Stomach (tissue), 9 donors: ENCODE results near the gene ERBIN. TPM values are rescaled to one million over a fixed set of nuclear protein-coding genes. Genes with fewer than 3 reads are reported as not detected.

ENCODE experiments used
- DNase-seq, 2 donors: peaks; one replicate each; pipeline versions ENCODE4 v3.0.0 to v3.0.0-alpha.2; 2013 to 2019
- H3K27ac ChIP-seq, 5 donors: fragments of 200-600 bp in 4 of 5; sonication (generic) in 4 of 5; one replicate each; pipeline ENCODE4 v1.5.1; 2013 to 2019; ENCODE audit warnings: mild to moderate bottlenecking in 1 of 5, moderate library complexity in 1 of 5
- H3K27me3 ChIP-seq, 3 donors: fragments of 200-600 bp; sonication (generic); one replicate each; pipeline ENCODE4 v1.5.1; 2017 to 2019; ENCODE audit warnings: mixed run types in 1 of 3
- H3K36me3 ChIP-seq, 4 donors: fragments of 200-600 bp; sonication (generic); 1 replicate in 3 of 4; 2 replicates in 1 of 4; pipeline ENCODE4 v1.5.1; 2016 to 2019
- H3K4me1 ChIP-seq, 4 donors: fragments of 200-600 bp; sonication (generic); one replicate each; pipeline ENCODE4 v1.5.1; 2016 to 2019
- H3K4me3 ChIP-seq, 4 donors: fragments of 200-600 bp; sonication (generic) in 3 of 4; one replicate each; pipeline ENCODE4 v1.5.1; 2016 to 2019; ENCODE audit warnings: mild to moderate bottlenecking in 1 of 4
- H3K9me3 ChIP-seq, 4 donors: fragments of 200-600 bp; sonication (generic); one replicate each; pipeline ENCODE4 v1.5.1; 2016 to 2019
- EP300 ChIP-seq: sonication (generic); formaldehyde crosslinking; IDR thresholded peaks from one replicate; pipeline ENCODE4 v1.6.1; 2017; ENCODE audit warnings: antibody characterized with exemption
- POLR2A ChIP-seq, 4 donors: fragments of 450-650 bp; IDR thresholded peaks; one replicate each; pipeline ENCODE4 v1.6.1; 2016; ENCODE audit warnings: antibody characterized with exemption in 4 of 4, control low read depth in 2 of 4, mild to moderate bottlenecking in 1 of 4, moderate library complexity in 1 of 4
- POLR2AphosphoS5 ChIP-seq, 3 donors: sonication (generic); formaldehyde crosslinking; IDR thresholded peaks; one replicate each; pipeline ENCODE4 v1.6.1; 2016; ENCODE audit warnings: antibody characterized with exemption in 3 of 3
- WGBS, 5 donors: extraction: QIAGEN DNeasy Blood & Tissue Kit in 3 of 5; methylation state at CpG; one replicate each; pipeline versions ENCODE4 v1.1.5 to v1.1.7; 2013 to 2018; 5-methylcytosine and 5-hydroxymethylcytosine counted together
- intact Hi-C: fragments of 100-400 bp; cut with DNase I; formaldehyde crosslinking; loops from one replicate; pipeline ENCODE4 v1.15.1; 2023; ENCODE audit warnings: low total_unique reads
- polyA plus RNA-seq, 3 donors: library from polyadenylated mRNA; stranded (reverse); fragments of 200-250 nt; gene quantifications; one replicate each; pipeline ENCODE4 v1.2.3, GENCODE V29; 2013
- total RNA-seq, 5 donors: library from RNA; depleted of rRNA; stranded (reverse); fragments of >200 nt; gene quantifications; one replicate each; pipeline versions ENCODE4 v1.1.0 to v1.2.3, GENCODE V29; 2014 to 2016
- TF ChIP-seq, protein P1 (sequence below), 7 experiments: fragments of 450-650 bp in 4 of 7; fragments of 200-600 bp in 3 of 7; sonication (generic) in 3 of 7; IDR thresholded peaks; one replicate each; pipeline ENCODE4 v1.5.1; 2016 to 2019; ENCODE audit warnings: antibody characterized with exemption in 7 of 7, control low read depth in 2 of 7, mild to moderate bottlenecking in 1 of 7
- donor health status: healthy with polysubstance abuse.
- donor health status: Bipolar disorder and iron deficiency.
- donor health status: healthy.

ERBIN gene
- total and polyA plus RNA-seq, 8 donors, result 10.3 to 207 (median 37.2) TPM

DNA sequence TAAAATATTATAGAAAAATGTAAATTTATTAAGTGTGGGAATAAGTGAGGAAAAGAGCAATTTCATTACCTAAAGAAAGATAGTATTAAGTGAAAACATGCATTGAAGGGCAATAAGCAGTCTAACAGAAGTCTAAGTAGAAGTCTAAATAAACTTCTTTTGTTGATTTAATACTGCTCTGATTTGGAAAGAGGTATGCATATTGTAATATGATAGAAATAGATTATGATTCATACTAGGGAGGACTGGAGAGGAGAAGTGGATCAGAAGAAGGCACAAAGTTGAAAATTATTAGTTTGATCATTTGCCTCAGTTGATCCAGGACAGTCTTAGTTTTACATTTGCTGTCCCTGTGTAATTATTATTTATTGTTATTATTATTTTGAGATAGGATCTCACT, 6.6 kb upstream of the ERBIN start:
- Histone ChIP-seq H3K36me3 (no peaks in the 10 kb centered on the region), H3K27me3 (no peaks in the 10 kb centered on the region), H3K27ac (no peak overlapping the region), H3K9me3 (no peaks in the 10 kb centered on the region), H3K4me1 (peaks cover 3 to 15% (median 10%) of the 10 kb centered on the region in 4 donors), H3K4me3 (no peak overlapping the region)
- intact Hi-C loops, result no loop called here
- no peak for DNase-seq
- TF ChIP-seq EP300 (no peak), POLR2AphosphoS5 (IDR thresholded peaks at IDR 0.05) (no peak), POLR2A (IDR thresholded peaks at IDR 0.05) (no peak)

GRCh38 chr5:65923339-65923738, 3.0 kb upstream of the ERBIN start:
- no peak for TF ChIP-seq EP300
- no peak for TF ChIP-seq POLR2AphosphoS5 (IDR thresholded peaks at IDR 0.05)
- no peak for TF ChIP-seq POLR2A (IDR thresholded peaks at IDR 0.05)
- TF ChIP-seq, protein P1, sequence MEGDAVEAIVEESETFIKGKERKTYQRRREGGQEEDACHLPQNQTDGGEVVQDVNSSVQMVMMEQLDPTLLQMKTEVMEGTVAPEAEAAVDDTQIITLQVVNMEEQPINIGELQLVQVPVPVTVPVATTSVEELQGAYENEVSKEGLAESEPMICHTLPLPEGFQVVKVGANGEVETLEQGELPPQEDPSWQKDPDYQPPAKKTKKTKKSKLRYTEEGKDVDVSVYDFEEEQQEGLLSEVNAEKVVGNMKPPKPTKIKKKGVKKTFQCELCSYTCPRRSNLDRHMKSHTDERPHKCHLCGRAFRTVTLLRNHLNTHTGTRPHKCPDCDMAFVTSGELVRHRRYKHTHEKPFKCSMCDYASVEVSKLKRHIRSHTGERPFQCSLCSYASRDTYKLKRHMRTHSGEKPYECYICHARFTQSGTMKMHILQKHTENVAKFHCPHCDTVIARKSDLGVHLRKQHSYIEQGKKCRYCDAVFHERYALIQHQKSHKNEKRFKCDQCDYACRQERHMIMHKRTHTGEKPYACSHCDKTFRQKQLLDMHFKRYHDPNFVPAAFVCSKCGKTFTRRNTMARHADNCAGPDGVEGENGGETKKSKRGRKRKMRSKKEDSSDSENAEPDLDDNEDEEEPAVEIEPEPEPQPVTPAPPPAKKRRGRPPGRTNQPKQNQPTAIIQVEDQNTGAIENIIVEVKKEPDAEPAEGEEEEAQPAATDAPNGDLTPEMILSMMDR (IDR thresholded peaks at IDR 0.05), result no peak
- Histone ChIP-seq H3K36me3 (no peaks in the 10 kb centered on the region), H3K27me3 (no peaks in the 10 kb centered on the region), H3K27ac (no peak overlapping the region), H3K4me1 (peaks cover 4 to 16% (median 9%) of the 10 kb centered on the region in 4 donors), H3K9me3 (no peaks in the 10 kb centered on the region), H3K4me3 (no peak overlapping the region)
- intact Hi-C loops, result no loop called here
- 89 to 94% (median 92%) methylated on average over 5 of the region's 5 CpGs for WGBS, 5 donors
- DNase-seq, result no peak

DNA sequence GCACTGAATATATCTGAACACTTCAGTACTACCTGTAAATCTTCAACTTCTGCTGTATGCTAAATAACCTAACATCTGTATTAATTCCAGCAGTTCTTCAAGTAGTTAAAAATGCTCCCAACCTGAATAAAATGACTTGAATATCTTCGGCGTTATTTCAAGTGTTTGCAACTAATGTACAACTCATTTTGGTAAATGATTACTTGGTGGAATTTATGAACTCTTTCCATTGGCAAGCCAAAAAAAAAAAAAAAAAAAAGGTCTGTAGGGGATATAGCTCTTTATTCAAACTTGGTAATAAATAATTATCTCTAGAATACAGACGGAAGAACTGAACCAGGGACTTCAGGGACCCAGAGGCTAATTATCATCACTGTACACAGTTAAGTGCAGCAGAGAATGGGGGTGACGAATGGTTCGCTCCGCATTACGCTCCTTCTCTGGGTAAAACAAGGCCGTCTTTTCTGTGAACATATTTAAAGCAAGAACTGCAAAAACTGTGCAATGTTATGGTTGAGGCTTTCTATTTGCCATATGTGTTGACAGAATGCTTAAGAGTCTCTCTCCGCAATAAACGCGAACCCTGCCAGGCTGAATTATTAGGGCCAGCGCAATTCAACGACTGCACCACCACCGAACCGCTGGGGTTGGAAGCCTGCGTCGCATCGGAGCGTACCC, 1.9 kb upstream of the ERBIN start:
- TF ChIP-seq EP300 (no peak), POLR2AphosphoS5 (IDR thresholded peaks at IDR 0.05) (no peak), POLR2A (IDR thresholded peaks at IDR 0.05) (no peak)
- TF ChIP-seq, protein P1 (IDR thresholded peaks at IDR 0.05), result no peak
- Histone ChIP-seq H3K4me1 (peaks cover 4 to 28% (median 15%) of the 10 kb centered on the region in 4 donors), H3K4me3 (peak overlapping the region; percentile 81 to 92 (median 86)), H3K9me3 (no peaks in the 10 kb centered on the region), H3K27ac (peak overlapping the region; percentile 97 to 100 (median 99)), H3K36me3 (no peaks in the 10 kb centered on the region), H3K27me3 (no peaks in the 10 kb centered on the region)
- intact Hi-C loops, result no loop called here
- no peak for DNase-seq
- 5 to 9% (median 6%) methylated on average over 15 to 19 of the region's 19 CpGs for WGBS, 5 donors

DNA sequence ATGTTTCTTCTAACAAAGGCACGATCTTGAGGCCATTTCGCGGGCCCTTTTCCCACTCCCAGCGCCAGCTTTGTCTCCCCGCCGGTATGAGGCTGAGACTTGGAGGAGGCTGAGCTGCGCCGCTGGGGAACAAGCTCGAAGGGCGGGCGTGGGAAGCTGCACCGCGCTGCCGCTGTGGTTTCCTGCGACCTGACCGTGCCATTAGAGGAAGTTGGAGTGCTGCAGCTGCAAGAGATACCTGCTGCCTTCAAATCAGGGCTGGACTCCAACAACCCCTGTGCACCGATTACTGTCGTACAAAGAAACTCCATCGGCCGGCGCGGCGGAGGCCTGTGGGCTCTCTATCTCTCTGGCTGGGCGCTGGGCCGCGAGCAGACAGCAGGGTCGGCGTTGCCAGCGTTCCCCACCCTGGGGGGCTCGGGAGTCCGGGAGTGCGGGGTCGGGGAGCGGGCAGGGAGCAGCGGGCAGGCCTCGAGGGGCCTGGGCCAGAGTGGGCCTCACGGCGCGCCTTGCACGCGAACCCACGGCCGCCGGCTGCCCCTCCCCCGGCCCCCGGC, 1.3 kb upstream of the ERBIN start:
- intact Hi-C loops, result no loop called here

GRCh38 chr5:65925601-65926275, 637 bp upstream of the ERBIN start:
- WGBS, 5 donors, result 0 to 1% (median 0%) methylated on average over 39 to 94 of the region's 94 CpGs
- intact Hi-C loops, result no loop called here
- no peaks in the 10 kb centered on the region for H3K27me3 ChIP-seq
- TF ChIP-seq, protein P1 (IDR thresholded peaks at IDR 0.05), result peak in 3 of 7 experiments; percentile 18 to 48 (median 31)
- TF ChIP-seq POLR2A (IDR thresholded peaks at IDR 0.05) (peak in 2 of 4 donors; percentile 23 to 79), EP300 (no peak), POLR2AphosphoS5 (IDR thresholded peaks at IDR 0.05) (peak; percentile 67 to 95 (median 84))
- H3K36me3 ChIP-seq, result no peaks in the 10 kb centered on the region
- DNase-seq, result peak; percentile 84 to 97
- peak overlapping the region; percentile 81 to 92 (median 86) for H3K4me3 ChIP-seq
- H3K4me1 ChIP-seq, result peaks cover 10 to 40% (median 21%) of the 10 kb centered on the region in 4 donors
- peak overlapping the region; percentile 97 to 100 (median 99) for H3K27ac ChIP-seq
- H3K9me3 ChIP-seq, result no peaks in the 10 kb centered on the region

More for the DNA sequence above, 1.3 kb upstream of the ERBIN start:
- H3K27ac ChIP-seq, result peak overlapping the region; percentile 97 to 100 (median 99)
- H3K36me3 ChIP-seq, result no peaks in the 10 kb centered on the region
- H3K4me1 ChIP-seq, result peaks cover 10 to 34% (median 18%) of the 10 kb centered on the region in 4 donors
- peak; percentile 76 to 89 for DNase-seq
- H3K4me3 ChIP-seq, result peak overlapping the region; percentile 81 to 92 (median 86)
- 0 to 1% (median 0%) methylated on average over 23 to 46 of the region's 46 CpGs for WGBS, 5 donors
- H3K9me3 ChIP-seq, result no peaks in the 10 kb centered on the region
- TF ChIP-seq EP300 (no peak), POLR2AphosphoS5 (IDR thresholded peaks at IDR 0.05) (peak in 2 of 3 donors; percentile 37 to 38)
- H3K27me3 ChIP-seq, result no peaks in the 10 kb centered on the region
